DMS53 treated with DMSO at 0.1 percent for 48 hours (cell line): ENCODE measurements around the gene TRIM5.
"Not testable (repeated sequence)": the region's sequence is repeated elsewhere in the genome, so short reads cannot be mapped to it uniquely, and the experiment has no call there.

ENCODE experiments used
- DNase-seq: peaks from one replicate; lab custom pipeline; 2025; ENCODE audit not compliant: unreplicated experiment; lab: John Stamatoyannopoulos, UW

The TRIM5 gene, protein sequence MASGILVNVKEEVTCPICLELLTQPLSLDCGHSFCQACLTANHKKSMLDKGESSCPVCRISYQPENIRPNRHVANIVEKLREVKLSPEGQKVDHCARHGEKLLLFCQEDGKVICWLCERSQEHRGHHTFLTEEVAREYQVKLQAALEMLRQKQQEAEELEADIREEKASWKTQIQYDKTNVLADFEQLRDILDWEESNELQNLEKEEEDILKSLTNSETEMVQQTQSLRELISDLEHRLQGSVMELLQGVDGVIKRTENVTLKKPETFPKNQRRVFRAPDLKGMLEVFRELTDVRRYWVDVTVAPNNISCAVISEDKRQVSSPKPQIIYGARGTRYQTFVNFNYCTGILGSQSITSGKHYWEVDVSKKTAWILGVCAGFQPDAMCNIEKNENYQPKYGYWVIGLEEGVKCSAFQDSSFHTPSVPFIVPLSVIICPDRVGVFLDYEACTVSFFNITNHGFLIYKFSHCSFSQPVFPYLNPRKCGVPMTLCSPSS

DNA sequence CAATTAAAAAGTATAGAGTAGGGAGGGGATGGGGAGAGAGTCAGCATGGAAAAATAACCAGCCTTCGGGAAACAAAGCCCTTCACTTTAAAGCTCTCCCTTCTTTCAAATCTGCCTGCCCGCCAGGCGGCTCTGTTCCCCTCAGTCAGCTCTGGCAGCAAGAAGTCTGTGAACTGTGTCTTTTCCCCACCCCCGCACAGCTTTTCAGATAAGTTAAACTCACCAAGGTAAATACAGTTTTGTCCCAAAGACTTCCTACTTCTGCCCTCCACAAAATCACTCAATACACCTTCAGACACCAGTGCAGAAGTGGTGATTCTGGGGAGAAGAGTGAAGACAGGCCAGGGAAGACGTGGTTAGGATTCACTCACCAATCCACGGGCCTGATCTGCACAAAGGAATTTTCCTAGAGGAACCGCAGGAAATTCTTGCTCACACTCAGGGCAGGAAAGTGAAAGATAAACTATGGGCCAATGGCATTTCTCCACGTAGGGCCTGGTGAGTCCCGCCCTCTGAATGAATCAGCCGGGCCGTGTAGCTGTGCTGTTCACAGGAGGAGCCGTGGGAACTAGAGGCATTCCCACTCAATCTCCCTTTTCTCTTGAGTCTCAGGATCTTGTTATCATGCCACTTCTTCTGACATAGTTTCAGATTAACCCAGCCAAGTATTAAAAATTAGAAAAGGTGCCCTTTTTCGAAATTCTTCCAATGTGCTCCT, at the start of gene TRIM5:
TRIM5 (minus strand) TSS at position 429 of the 717 bp plus-strand sequence. CDS start 4,897 bp downstream, outside the sequence.
- DNase-seq, result peak; percentile 57

DNA sequence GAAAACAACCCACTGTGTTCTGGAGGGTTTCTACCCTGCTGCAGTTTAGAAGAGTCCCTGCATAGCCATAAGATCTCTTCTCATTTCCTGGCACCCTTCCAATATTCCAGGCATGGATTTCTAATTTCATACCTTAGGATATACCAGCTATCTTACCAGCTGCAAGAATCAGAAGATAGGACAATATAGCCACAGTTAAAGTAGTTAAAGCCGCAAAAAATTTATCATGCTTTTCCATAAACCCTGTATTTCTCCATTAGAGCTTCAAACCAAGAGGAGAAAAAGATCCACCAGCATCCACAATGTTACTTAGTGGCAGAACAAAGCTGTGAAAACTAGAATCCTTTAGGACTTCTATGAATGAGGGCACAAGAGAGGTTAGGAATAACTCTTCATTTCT, 42.8 kb upstream of the TRIM5 start:
- DNase-seq, result no peak

DNA sequence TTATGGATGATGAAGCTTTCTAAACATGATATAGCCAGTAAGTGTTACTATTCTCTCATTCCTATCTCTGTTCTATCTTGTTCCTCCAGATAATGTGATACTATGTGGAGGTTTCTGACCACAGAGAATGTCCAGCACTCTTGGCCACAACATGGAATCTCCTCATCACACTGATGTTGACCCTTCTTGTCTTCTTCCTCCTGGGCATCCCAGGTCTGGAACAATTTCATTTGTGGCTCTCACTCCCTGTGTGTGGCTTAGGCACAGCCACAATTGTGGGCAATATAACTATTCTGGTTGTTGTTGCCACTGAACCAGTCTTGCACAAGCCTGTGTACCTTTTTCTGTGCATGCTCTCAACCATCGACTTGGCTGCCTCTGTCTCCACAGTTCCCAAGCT, 41.5 kb upstream of the TRIM5 start:
- no peak for DNase-seq

DNA sequence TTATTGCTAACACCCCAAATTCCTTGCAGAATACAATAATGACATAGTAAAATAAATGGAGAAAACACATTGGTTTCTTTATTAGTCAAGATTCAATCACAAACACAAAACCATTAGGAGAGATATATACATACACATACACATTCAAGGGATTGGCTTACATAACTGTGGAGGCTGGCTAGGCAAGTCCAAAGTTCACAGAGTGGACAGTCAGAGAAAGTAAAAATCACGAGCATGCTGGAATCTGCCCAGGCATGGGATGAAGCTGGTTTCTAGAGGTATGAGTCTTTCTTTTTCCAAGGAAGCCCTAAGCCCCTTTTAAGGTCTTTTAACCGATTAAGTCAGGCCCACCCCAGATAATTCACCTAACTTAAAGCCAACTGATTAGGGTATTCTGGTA, 37.7 kb upstream of the TRIM5 start:
- DNase-seq, result no peak

DNA sequence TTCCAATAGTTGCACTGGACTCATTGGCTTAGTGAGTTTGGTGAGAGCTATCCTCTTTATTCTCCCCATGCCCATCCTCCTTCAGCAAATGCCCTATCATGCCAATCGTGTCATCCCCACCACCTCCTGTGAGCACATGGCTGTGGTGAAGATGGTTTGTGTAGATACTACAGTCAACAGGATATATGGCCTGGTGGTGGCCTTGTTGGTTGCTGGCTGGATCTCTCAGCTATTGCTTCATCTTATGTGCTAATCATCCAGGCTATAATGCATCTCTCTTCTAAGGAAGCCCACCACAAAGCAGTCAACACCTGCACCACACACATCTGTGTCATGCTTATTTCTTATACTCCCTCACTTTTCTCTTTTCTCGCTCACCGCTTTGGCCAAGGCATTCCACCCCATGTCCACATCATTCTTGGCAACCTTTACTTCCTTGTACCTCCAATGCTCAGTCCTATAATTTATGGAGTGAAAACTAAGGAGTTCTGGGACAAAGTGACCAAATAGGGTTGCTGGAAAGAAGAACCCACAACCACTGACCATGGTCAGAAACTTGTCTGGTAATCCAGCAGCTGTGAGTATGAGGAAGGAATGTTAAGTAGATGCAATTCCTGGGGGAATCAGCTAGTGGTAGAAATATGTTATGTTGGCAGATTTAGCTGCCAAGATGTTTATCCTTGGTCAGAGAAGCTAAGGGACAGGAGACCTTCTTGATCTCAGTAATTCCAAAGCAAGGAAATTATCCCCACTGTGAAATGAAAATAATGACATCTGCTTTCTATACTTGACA, 35.0 kb upstream of the TRIM5 start:
- DNase-seq, result no peak

DNA sequence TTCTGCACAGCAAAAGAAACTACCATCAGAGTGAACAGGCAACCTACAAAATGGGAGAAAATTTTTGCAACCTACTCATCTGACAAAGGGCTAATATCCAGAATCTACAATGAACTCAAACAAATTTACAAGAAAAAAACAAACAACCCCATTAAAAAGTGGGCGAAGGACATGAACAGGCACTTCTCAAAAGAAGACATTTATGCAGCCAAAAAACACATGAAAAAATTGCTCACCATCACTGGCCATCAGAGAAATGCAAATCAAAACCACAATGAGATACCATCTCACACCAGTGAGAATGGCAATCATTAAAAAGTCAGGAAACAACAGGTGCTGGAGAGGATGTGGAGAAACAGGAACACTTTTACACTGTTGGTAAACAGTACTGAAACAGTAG, 31.6 kb upstream of the TRIM5 start:
- DNase-seq, result not testable (repeated sequence)

DNA sequence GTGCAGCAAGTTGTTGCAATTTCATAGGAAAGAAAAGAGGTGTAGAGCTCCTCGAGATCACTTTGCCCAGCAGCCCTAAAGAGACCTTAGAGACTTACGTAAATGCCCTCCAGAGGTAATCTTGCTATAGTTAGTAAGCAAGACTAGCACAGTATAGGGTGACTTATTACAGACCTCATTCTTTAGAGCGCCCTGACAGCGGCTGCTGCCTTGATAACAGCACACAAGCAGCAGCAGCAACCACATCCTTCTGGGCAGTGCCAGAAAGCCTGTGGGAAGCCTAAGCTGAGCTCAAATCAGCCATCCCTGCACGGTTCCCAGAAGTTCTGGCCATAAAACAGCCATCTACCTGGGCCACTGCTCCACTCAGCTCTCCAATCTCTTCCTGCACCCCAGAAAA, 28.8 kb upstream of the TRIM5 start:
- DNase-seq, result no peak

DNA sequence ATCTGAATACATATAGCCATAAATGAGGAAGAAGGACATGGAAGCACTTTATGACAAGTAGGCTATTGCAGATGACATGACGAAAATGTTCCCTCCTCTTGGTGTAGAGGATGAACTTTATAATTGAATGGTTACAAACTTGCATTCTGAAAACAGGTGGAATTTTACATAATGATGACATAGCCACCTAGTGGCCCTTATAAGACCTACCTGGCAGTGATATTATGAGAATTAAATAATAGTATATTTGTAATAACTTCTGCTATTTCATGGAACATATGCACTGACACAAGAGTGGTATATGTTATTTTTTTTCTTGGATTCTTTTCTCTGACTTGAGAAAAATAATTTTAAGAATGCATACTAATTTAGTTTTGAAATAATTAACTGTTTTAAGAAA, 27.6 kb upstream of the TRIM5 start:
- no peak for DNase-seq

DNA sequence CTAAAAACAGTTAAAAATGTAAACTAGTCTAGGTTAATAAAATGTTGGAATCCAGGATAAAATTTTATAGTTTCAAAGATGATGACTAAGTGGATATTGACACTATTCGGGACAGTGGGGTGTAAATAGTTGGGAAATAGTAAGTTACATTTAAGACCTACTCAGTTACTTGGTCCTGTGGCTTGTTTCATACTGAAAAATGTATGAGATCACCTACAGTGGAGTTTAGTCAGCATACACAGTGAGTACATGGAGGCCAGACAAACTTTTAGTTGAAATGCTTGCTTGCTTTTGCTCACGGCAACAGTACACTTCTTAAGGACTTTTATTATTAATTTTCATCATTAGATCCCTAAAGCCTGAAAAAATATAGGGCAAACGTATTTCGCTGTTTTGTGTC, 20.8 kb upstream of the TRIM5 start:
- no peak for DNase-seq

DNA sequence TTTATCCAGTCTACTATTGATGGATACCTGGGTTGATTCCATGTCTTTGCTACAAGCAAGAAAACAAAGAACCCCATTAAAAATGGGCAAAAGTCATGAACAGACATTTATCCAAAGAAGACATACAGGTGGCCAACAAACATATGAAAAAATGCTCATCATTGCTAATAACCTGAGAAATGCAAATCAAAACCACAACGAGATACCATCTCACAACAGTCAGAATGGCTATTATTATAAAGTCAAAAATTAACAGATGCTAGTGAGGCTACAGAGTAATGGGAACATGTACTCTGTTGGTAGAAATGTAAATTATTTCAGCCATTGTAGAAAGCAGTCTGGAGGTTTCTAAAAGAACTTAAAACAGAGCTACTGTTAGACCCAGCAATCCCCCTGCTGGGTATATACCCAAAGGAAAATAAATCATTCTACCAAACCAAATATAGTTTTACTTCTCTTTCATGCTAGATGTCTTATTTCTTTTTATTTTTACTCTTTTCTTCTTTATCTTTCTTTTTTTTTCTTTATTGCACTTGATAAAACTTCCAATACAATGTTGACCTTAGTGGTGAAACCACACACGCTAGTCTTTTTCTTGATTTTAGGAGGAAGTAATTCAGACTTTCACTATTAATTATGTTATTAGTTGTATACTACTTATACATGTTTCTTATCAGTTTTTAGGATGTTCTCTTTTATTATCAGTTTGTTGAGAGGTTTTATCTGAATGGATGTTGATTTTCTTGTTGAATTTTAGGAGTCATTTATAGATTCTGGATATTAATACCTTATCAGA, 19.1 kb upstream of the TRIM5 start:
- no peak for DNase-seq

DNA sequence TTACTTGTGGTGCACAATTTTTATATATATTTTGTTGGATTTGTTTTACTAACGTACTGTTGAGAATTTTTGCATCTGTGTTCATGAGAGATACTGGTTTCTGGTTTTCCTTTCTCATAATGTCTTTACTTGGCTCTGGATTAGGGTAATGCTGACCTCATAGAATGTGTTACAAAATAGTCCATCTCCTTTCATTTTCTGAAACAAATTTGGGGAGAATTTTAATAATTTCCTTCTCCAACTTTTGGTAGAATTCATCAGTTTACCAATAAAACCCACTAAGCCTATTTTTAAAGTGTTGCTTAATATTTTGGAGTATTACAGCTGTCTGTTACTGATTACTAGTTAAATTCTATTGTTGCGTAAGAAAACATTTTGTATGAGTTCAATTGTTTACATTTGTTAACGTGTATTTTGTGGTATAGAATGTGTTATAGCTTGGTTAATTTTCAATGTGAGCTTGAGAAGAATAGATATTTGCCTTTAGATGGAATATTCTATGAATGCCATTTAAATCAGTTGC, 16.2 kb upstream of the TRIM5 start:
- DNase-seq, result no peak

DNA sequence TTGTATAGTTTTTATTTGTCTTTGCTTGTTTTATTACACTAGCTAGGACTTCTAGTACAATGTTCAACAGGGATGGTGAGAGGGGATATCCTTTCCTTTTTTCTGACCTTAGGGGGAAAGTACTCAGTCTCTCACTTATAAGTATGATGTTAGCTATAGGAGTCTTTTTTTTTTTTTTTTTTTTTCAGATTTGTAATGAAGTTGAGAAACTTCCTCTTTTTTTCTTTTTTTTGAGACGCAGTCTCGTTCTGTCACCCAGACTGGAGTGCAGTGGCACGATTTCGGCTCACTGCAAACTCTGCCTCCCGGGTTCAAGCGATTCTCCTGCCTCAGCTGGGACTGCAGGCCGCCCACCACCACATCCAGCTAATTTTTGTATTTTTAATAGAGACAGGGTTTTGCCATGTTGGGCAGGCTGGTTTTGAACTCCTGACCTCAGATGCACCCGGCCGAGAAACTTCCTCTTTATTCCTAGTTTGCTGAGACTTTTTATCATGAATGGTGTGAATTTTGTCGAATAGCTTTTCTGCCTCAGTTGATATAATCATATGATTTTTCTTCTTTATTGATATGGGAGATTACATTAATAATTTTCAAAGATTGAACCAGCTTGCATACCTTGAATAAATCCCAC, 15.7 kb upstream of the TRIM5 start:
- no peak for DNase-seq

DNA sequence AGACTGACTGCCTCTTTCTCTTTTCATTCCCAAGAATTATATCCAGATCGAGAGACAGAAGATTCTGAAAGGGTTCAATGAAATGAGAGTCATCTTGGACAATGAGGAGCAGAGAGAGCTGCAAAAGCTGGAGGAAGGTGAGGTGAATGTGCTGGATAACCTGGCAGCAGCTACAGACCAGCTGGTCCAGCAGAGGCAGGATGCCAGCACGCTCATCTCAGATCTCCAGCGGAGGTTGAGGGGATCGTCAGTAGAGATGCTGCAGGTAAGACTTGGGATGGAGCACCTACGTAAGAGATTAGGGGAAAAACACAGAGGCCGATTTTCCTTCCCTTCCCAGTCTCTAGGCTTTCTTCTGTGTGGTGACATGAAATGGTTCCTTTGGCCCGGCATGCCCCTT, 13.4 kb upstream of the TRIM5 start:
- DNase-seq, result no peak

DNA sequence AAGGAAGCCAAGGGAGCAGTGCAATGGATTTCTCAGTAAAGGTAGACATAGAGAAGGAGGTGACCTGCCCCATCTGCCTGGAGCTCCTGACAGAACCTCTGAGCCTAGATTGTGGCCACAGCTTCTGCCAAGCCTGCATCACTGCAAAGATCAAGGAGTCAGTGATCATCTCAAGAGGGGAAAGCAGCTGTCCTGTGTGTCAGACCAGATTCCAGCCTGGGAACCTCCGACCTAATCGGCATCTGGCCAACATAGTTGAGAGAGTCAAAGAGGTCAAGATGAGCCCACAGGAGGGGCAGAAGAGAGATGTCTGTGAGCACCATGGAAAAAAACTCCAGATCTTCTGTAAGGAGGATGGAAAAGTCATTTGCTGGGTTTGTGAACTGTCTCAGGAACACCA, 11.3 kb upstream of the TRIM5 start:
- no peak for DNase-seq

DNA sequence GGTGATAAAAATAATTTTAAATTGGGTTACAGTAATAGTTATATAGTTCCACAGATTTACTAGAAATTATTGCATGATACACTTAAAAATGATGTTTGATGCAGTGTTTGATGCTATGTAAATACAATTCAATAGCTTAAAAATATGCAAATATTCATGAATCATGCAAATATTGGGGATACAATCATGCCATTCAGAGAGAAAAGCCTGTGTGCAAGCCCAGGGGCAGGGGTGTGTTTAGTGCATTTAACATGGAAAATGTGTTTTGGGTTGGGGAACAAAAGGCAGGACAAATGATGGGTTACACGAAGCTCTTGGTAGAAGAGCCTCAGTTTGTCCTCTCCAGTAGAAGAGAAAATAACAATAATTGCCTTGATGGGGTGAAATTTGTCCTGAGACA, 10.7 kb upstream of the TRIM5 start:
- no peak for DNase-seq

DNA sequence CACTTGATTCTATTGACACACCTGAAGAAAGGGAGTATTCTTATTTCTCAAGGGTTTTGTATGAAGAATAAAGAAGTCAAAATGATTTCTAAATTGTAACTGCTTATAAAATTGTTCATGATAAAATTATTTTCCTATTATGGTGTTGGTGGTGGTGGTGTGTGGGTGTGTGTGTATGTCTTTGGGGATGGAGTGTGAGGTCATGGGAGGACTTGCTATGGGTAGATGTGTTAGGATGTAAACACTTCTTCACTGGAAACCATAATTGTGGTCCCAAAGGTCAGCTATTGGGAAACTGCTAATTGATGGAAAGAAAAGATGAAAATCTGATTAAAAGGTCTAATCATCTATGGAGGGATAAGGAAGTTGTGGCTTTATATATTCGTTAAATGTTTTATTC, 9.8 kb upstream of the TRIM5 start:
- DNase-seq, result no peak

DNA sequence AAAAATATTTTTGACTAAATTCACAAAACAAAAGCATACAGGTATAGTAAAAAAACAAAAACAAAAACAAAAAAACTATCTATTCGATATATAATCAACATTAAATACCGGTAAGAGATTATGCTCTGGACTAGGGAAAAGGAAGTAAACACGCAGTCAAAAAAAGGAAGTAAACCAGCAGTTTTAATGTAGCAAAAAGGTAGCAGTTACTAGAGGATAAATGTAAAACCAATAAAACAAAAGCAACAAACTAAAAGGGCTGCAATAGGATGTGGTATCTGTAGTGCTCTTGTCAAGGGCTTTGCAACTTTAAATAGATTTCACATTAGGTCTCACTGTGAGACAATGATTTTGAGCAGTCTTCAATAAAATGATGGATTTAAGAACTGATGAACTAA, 7.1 kb upstream of the TRIM5 start:
- DNase-seq, result no peak

DNA sequence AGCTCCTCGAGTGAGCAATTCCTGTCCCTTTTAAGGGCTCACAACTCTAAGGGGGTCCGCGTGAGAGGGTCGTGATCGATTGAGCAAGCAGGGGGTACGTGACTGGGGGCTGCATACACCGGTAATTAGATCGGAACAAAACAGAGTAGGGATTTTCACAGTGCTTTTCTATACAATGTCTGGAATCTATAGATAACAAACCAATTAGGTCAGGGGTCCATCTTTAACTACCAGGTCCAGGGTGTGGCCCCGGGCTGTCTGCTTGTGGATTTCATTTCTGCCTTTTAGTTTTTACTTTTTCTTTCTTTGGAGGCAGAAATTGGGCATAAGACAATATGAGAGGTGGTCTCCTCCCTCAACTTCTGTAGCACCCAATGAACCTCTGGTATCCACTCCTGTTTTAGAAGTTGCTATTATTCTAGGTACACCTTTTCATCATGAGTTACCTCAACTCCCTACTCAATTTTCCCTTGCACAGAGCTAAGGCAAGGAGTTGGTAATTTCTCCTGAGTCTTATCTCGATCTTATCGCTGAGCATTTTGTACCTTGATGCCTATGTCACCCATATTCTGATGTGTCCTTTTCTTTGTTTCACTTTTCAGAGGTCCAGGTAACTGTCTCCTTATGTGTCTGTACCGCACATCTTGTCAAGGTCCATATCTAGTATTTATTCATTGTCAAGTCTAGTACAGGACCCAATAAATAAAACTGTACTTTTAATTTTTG, 6.5 kb upstream of the TRIM5 start:
- DNase-seq, result not testable (repeated sequence)

DNA sequence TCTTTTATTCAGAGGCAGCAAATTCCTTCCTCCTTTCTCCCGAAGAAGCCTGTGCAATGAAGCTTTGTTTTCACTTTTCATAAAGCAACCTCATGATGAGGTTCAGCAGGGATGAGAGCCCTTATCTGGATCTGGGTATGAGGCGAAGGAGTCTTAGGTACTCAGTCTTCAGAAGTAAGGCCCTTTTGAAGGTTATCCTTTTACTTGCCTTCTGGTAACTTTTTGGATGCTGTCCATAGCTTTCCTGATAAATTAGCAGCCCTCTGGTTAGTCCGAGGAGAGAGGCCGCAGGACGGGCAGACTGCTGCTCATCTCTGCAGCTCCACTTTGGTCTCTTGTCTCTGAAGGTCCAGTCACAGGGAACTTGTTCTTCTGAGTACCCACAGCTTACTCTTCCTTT, 5.9 kb upstream of the TRIM5 start:
- no peak for DNase-seq
